T-cell (primary cell): Measurements from ENCODE around the gene GGT6. TPM values are rescaled to one million over a fixed set of nuclear protein-coding genes. Genes with fewer than 3 reads are reported as not detected.

Experiments
- ATAC-seq, 4 experiments: fragments of 200-7000 bp in 3 of 4; fragments of 150-1000 bp in 1 of 4; cut with Tn5 transposase; replicated peaks in 1 of 4; 1 replicate in 3 of 4; 2 replicates in 1 of 4; pipeline ENCODE4 v1.10.0; 2021; ENCODE audit warnings: moderate library complexity in 3 of 4, mild to moderate bottlenecking in 2 of 4, moderate number of reproducible peaks in 1 of 4
- CTCF ChIA-PET, 2 donors: fragments of 300-600 bp; sonication (Branson Sonifier 250); formaldehyde crosslinking; loops; one replicate each; lab custom pipeline; 2022; ENCODE audit warnings: antibody characterized with exemption in 2 of 2; lab: Charles Lee
- POLR2A ChIA-PET, 2 donors: fragments of 300-600 bp; sonication (Branson Sonifier 250); formaldehyde crosslinking; loops; one replicate each; lab custom pipeline; 2022; ENCODE audit warnings: antibody characterized with exemption in 2 of 2; lab: Charles Lee
- DNase-seq, 35 experiments: peaks; one replicate each; pipeline versions ENCODE4 v3.0.0 to v3.0.0-alpha.2; 2013 to 2023
- H3K27ac ChIP-seq: one replicate; pipeline ENCODE4 v1.5.1; 2013; ENCODE audit warnings: low read length
- H3K27me3 ChIP-seq, 2 experiments: replicated peaks in 1 of 2; 1 replicate in 1 of 2; 2 replicates in 1 of 2; pipeline versions ENCODE4 v1.6.1 to v1.7.0; 2013; ENCODE audit warnings: low read length in 1 of 2, mixed read lengths in 1 of 2; ENCODE audit not compliant: control insufficient read depth in 2 of 2, insufficient read depth in 2 of 2; ENCODE audit errors: extremely low read depth in 1 of 2
- H3K36me3 ChIP-seq, 2 donors: 1 replicate in 1 of 2; 2 replicates in 1 of 2; pipeline versions ENCODE4 v1.6.1 to v1.7.0; 2013; ENCODE audit warnings: low read length in 1 of 2; ENCODE audit not compliant: control insufficient read depth in 2 of 2, insufficient read depth in 1 of 2; ENCODE audit errors: extremely low read depth in 1 of 2
- H3K4me1 ChIP-seq, 2 experiments: 1 replicate in 1 of 2; 2 replicates in 1 of 2; pipeline versions ENCODE4 v1.6.1 to v1.7.0; 2013; ENCODE audit warnings: low read length in 2 of 2, mixed read lengths in 1 of 2; ENCODE audit not compliant: insufficient read depth in 2 of 2, control insufficient read depth in 1 of 2; ENCODE audit errors: extremely low read depth in 1 of 2
- H3K4me3 ChIP-seq, 2 donors: 1 replicate in 1 of 2; 2 replicates in 1 of 2; pipeline versions ENCODE4 v1.5.1 to v1.7.0; 2013; ENCODE audit warnings: mild to moderate bottlenecking in 2 of 2, low read length in 1 of 2, moderate library complexity in 1 of 2; ENCODE audit not compliant: control insufficient read depth in 1 of 2; ENCODE audit errors: extremely low read depth in 1 of 2
- H3K9me3 ChIP-seq: 2 replicates; pipeline ENCODE4 v1.7.0; 2013
- H3K27ac Mint-ChIP-seq, 2 donors: one replicate each; pipeline ENCODE4 v1.8.0; 2020 to 2021; ENCODE audit warnings: mild to moderate bottlenecking in 2 of 2, mixed read lengths in 2 of 2
- H3K27me3 Mint-ChIP-seq, 2 donors: one replicate each; pipeline ENCODE4 v1.8.0; 2021 to 2022; ENCODE audit warnings: mixed read lengths in 2 of 2
- H3K36me3 Mint-ChIP-seq: one replicate; pipeline ENCODE4 v1.8.0; 2021; ENCODE audit warnings: mixed read lengths
- H3K4me1 Mint-ChIP-seq, 3 donors: one replicate each; pipeline ENCODE4 v1.8.0; 2020 to 2022; ENCODE audit warnings: mixed read lengths in 3 of 3, mild to moderate bottlenecking in 1 of 3
- H3K4me3 Mint-ChIP-seq, 3 donors: one replicate each; pipeline ENCODE4 v1.8.0; 2020 to 2022; ENCODE audit warnings: mild to moderate bottlenecking in 3 of 3, mixed read lengths in 3 of 3, moderate library complexity in 3 of 3
- H3K9me3 Mint-ChIP-seq, 3 donors: one replicate each; pipeline ENCODE4 v1.8.0; 2020 to 2022; ENCODE audit warnings: mixed read lengths in 3 of 3
- WGBS: methylation state at CpG from one replicate; pipeline ENCODE4 v1.1.5; 2013; ENCODE audit warnings: missing lambda C conversion rate; ENCODE audit not compliant: insufficient coverage; 5-methylcytosine and 5-hydroxymethylcytosine counted together
- total RNA-seq, 35 experiments: library from RNA in 6 of 35; stranded (reverse) in 6 of 35; fragments of 120-200 nt in 1 of 35; gene quantifications; one replicate each; pipeline versions ENCODE4 v1.2.1 to v1.2.4 and lab custom pipeline; 2013 to 2026

The GGT6 gene
- total RNA-seq, 5 donors from 2014 or later (not counting 1 experiment from before 2014, with no cell fraction given), result not detected

- Histone ChIP-seq H3K36me3 (no peaks in the 10 kb centered on the region), H3K4me1 (peaks cover 0 to 2% of the 10 kb centered on the region in 2 experiments), H3K4me3 (no peak overlapping the region), H3K27ac (no peak overlapping the region), H3K27me3 (peaks cover 0 to 52% of the 10 kb centered on the region in 2 experiments), H3K9me3 (no peaks in the 10 kb centered on the region)
- peaks cover 20 to 29% of the 10 kb centered on the region in 2 donors for H3K27me3 Mint-ChIP-seq
- no peak overlapping the region for H3K27ac Mint-ChIP-seq
- 73% methylated on average over 15 of the region's 22 CpGs for WGBS
- ChIA-PET POLR2A (no interaction called here), CTCF (no interaction called here)
- no peaks in the 10 kb centered on the region for H3K9me3 Mint-ChIP-seq
- H3K4me3 Mint-ChIP-seq, result no peak overlapping the region
- DNase-seq, result no peak
- H3K36me3 Mint-ChIP-seq, result no peaks in the 10 kb centered on the region
- ATAC-seq, result no peak
- H3K4me1 Mint-ChIP-seq, result peaks cover 0 to 5% (median 0%) of the 10 kb centered on the region in 3 donors
Measured at GRCh38 chr17:4588898-4589625, 28.7 kb upstream of the GGT6 start.

- CTCF ChIA-PET, result no interaction called here
- peaks cover 2 to 9% (median 6%) of the 10 kb centered on the region in 3 donors for H3K4me1 Mint-ChIP-seq
- POLR2A ChIA-PET, result no interaction called here
- ATAC-seq (no peak), DNase-seq (no peak)
- Histone ChIP-seq H3K27me3 (peaks cover 0 to 57% of the 10 kb centered on the region in 2 experiments), H3K9me3 (no peaks in the 10 kb centered on the region), H3K27ac (no peak overlapping the region), H3K4me3 (no peak overlapping the region), H3K36me3 (no peaks in the 10 kb centered on the region), H3K4me1 (peaks cover 0 to 5% of the 10 kb centered on the region in 2 experiments)
- H3K36me3 Mint-ChIP-seq, result no peaks in the 10 kb centered on the region
- no peaks in the 10 kb centered on the region for H3K9me3 Mint-ChIP-seq
- H3K27me3 Mint-ChIP-seq, result peaks cover 26 to 35% of the 10 kb centered on the region in 2 donors
- WGBS, result 64% methylated on average over 10 of the region's 11 CpGs
- no peak overlapping the region for H3K27ac Mint-ChIP-seq
- H3K4me3 Mint-ChIP-seq, result no peak overlapping the region
Measured at GRCh38 chr17:4588391-4588790, 28.0 kb upstream of the GGT6 start.

- Histone ChIP-seq H3K4me1 (peaks cover 0 to 5% of the 10 kb centered on the region in 2 experiments), H3K27ac (no peak overlapping the region), H3K36me3 (no peaks in the 10 kb centered on the region), H3K9me3 (no peaks in the 10 kb centered on the region), H3K27me3 (peaks cover 3 to 59% of the 10 kb centered on the region in 2 experiments), H3K4me3 (no peak overlapping the region)
- ChIA-PET CTCF (no interaction called here), POLR2A (no interaction called here)
- Mint-ChIP-seq H3K36me3 (no peaks in the 10 kb centered on the region), H3K4me1 (peaks cover 2 to 12% (median 6%) of the 10 kb centered on the region in 3 donors), H3K27me3 (peaks cover 29 to 40% of the 10 kb centered on the region in 2 donors), H3K4me3 (no peak overlapping the region), H3K27ac (no peak overlapping the region), H3K9me3 (no peaks in the 10 kb centered on the region)
- ATAC-seq, result no peak
- DNase-seq, result no peak
- WGBS, result 71% methylated on average over 3 of the region's 9 CpGs
Measured at GRCh38 chr17:4587803-4588202, 27.4 kb upstream of the GGT6 start.

- ATAC-seq, result no peak
- Histone ChIP-seq H3K4me1 (peaks cover 0 to 5% of the 10 kb centered on the region in 2 experiments), H3K27ac (no peak overlapping the region), H3K27me3 (peaks cover 7 to 61% of the 10 kb centered on the region in 2 experiments), H3K4me3 (no peak overlapping the region), H3K9me3 (no peaks in the 10 kb centered on the region), H3K36me3 (no peaks in the 10 kb centered on the region)
- ChIA-PET CTCF (no interaction called here), POLR2A (no interaction called here)
- no peaks in the 10 kb centered on the region for H3K36me3 Mint-ChIP-seq
- WGBS, result 93% methylated on average over 4 of the region's 7 CpGs
- H3K4me3 Mint-ChIP-seq, result no peak overlapping the region
- H3K27ac Mint-ChIP-seq, result no peak overlapping the region
- H3K9me3 Mint-ChIP-seq, result no peaks in the 10 kb centered on the region
- no peak for DNase-seq
- H3K4me1 Mint-ChIP-seq, result peaks cover 2 to 12% (median 6%) of the 10 kb centered on the region in 3 donors
- H3K27me3 Mint-ChIP-seq, result peaks cover 29 to 41% of the 10 kb centered on the region in 2 donors
Measured at GRCh38 chr17:4587195-4587594, 26.8 kb upstream of the GGT6 start.

GRCh38 chr17:4586043-4586442 lies 25.7 kb upstream of the GGT6 start:
- H3K27ac ChIP-seq, result no peak overlapping the region
- CTCF ChIA-PET, result interaction anchor here in 1 of 2 donors (0.6 kb wide), 1 partner anchor 210 kb away, joined by 3 read pairs; the partner anchor contains the start of gene PSMB6
- Mint-ChIP-seq H3K27ac (no peak overlapping the region), H3K4me1 (peaks cover 2 to 12% (median 6%) of the 10 kb centered on the region in 3 donors), H3K9me3 (no peaks in the 10 kb centered on the region), H3K27me3 (peaks cover 29 to 51% of the 10 kb centered on the region in 2 donors), H3K36me3 (no peaks in the 10 kb centered on the region), H3K4me3 (peak overlapping the region; percentile 28 to 67 (median 32))
- WGBS, result 86% methylated on average over 8 of the region's 9 CpGs
- H3K36me3 ChIP-seq, result no peaks in the 10 kb centered on the region
- POLR2A ChIA-PET, result interaction anchor here in 1 of 2 donors (0.5 kb wide), 1 partner anchor 922 kb away, joined by 3 read pairs; no protein-coding TSS in a partner anchor
- DNase-seq (no peak), ATAC-seq (no peak)
- no peak overlapping the region for H3K4me3 ChIP-seq
- peaks cover 7 to 65% of the 10 kb centered on the region in 2 experiments for H3K27me3 ChIP-seq
- peaks cover 0 to 5% of the 10 kb centered on the region in 2 experiments for H3K4me1 ChIP-seq
- H3K9me3 ChIP-seq, result no peaks in the 10 kb centered on the region

GRCh38 chr17:4585638-4585994 lies 25.2 kb upstream of the GGT6 start:
- ATAC-seq, result no peak
- Mint-ChIP-seq H3K27me3 (peaks cover 29 to 54% of the 10 kb centered on the region in 2 donors), H3K4me3 (peak overlapping the region in 1 of 3 donors; percentile 67), H3K4me1 (peaks cover 2 to 12% (median 6%) of the 10 kb centered on the region in 3 donors), H3K27ac (no peak overlapping the region), H3K9me3 (no peaks in the 10 kb centered on the region), H3K36me3 (no peaks in the 10 kb centered on the region)
- Histone ChIP-seq H3K4me3 (no peak overlapping the region), H3K36me3 (no peaks in the 10 kb centered on the region), H3K27ac (no peak overlapping the region), H3K9me3 (no peaks in the 10 kb centered on the region), H3K27me3 (peaks cover 7 to 62% of the 10 kb centered on the region in 2 experiments), H3K4me1 (peaks cover 0 to 5% of the 10 kb centered on the region in 2 experiments)
- WGBS, result 95% methylated on average over 7 of the region's 7 CpGs
- POLR2A ChIA-PET, result interaction anchor here in 1 of 2 donors (0.5 kb wide), 1 partner anchor 923 kb away, joined by 3 read pairs; no protein-coding TSS in a partner anchor
- DNase-seq, result no peak
- CTCF ChIA-PET, result interaction anchor here in 1 of 2 donors (0.6 kb wide), 1 partner anchor 211 kb away, joined by 3 read pairs; the partner anchor contains the start of gene PSMB6
